Activated naive CD8-positive, alpha-beta T cell treated with anti-CD3 and anti-CD28 coated beads, Interleukin-2, amount 50 U/mL, for 16 hours (primary cell): ENCODE data around the gene PHF20.
"Not testable (repeated sequence)": the region's sequence is repeated elsewhere in the genome, so short reads cannot be mapped to it uniquely, and the experiment has no call there.

Experiments
- DNase-seq: peaks from one replicate; pipeline ENCODE4 v3.0.0-alpha.2; 2020; ENCODE audit warnings: low read depth, low spot score

Gene PHF20

GRCh38 chr20:35885212-35885611 is 113.4 kb downstream of the PHF20 start:
- DNase-seq, result no peak

GRCh38 chr20:35886537-35886936 is 114.7 kb downstream of the PHF20 start:
- DNase-seq, result no peak

- no peak for DNase-seq
Observed at GRCh38 chr20:35887393-35888064, 115.7 kb downstream of the PHF20 start.

GRCh38 chr20:35888657-35889056 is 116.8 kb downstream of the PHF20 start:
- DNase-seq, result no peak

GRCh38 chr20:35891375-35891774 is 119.6 kb downstream of the PHF20 start:
- no peak for DNase-seq

- no peak for DNase-seq
Observed at GRCh38 chr20:35892871-35893270, 121.1 kb downstream of the PHF20 start.

- DNase-seq, result no peak
Observed at GRCh38 chr20:35893942-35894341, 122.1 kb downstream of the PHF20 start.

GRCh38 chr20:35895516-35895915 is 123.7 kb downstream of the PHF20 start:
- DNase-seq, result not testable (repeated sequence)

- no peak for DNase-seq
Observed at GRCh38 chr20:35899064-35899463, 127.2 kb downstream of the PHF20 start.

- not testable (repeated sequence) for DNase-seq
Observed at GRCh38 chr20:35901230-35901629, 129.4 kb downstream of the PHF20 start.

GRCh38 chr20:35901678-35902544 is 130.1 kb downstream of the PHF20 start:
- DNase-seq, result no peak

GRCh38 chr20:35902545-35902941 is 130.7 kb downstream of the PHF20 start:
- DNase-seq, result no peak

GRCh38 chr20:35903843-35904242 is 132.0 kb downstream of the PHF20 start:
- no peak for DNase-seq

- no peak for DNase-seq
Observed at GRCh38 chr20:35904982-35905663, 133.3 kb downstream of the PHF20 start.

- no peak for DNase-seq
Observed at GRCh38 chr20:35907017-35907701, 135.3 kb downstream of the PHF20 start.

- DNase-seq, result no peak
Observed at GRCh38 chr20:35908007-35908406, 136.2 kb downstream of the PHF20 start.

- no peak for DNase-seq
Observed at GRCh38 chr20:35909176-35909575, 137.4 kb downstream of the PHF20 start.

- no peak for DNase-seq
Observed at GRCh38 chr20:35909796-35910195, 138.0 kb downstream of the PHF20 start.

GRCh38 chr20:35910254-35910653 is 138.4 kb downstream of the PHF20 start:
- DNase-seq, result no peak

- no peak for DNase-seq
Observed at GRCh38 chr20:35912881-35913280, 141.1 kb downstream of the PHF20 start.

- no peak for DNase-seq
Observed at GRCh38 chr20:35917077-35917476, 145.3 kb downstream of the PHF20 start.

- DNase-seq, result no peak
Observed at GRCh38 chr20:35918021-35918420, 146.2 kb downstream of the PHF20 start.
